Endothelial cell of umbilical vein (primary cell): ENCODE measurements around the gene SETD1A. TPM values are rescaled to one million over a fixed set of nuclear protein-coding genes. Genes with fewer than 3 reads are reported as not detected.

Experiments
- BruUV-seq: library from RNA; stranded (reverse); fragments of 400-500 nt; replicated peaks from 2 replicates; lab custom pipeline; 2021; lab: Mats Ljungman, UMichigan
- CTCF ChIA-PET: fragments of 300-600, 350-600 bp; sonication (Branson Sonifier 250); formaldehyde crosslinking; loops from one replicate; lab custom pipeline; 2021; ENCODE audit warnings: antibody characterized with exemption, inconsistent platforms; lab: Charles Lee
- POLR2A ChIA-PET: fragments of 300-600, 350-600 bp; sonication (Branson Sonifier 250); formaldehyde crosslinking; loops from one replicate; lab custom pipeline; 2021; ENCODE audit warnings: antibody characterized with exemption, inconsistent platforms; lab: Charles Lee
- DNase-seq: peaks from one replicate; pipeline ENCODE4 v3.0.0-alpha.2; 2011; ENCODE audit warnings: low read depth, low spot score
- FAIRE-seq: peaks from 2 replicates; lab custom pipeline; 2011; peaks lifted over from hg19 to GRCh38; lab: Jason Lieb, UNC
- H2AFZ ChIP-seq: 2 replicates; pipeline ENCODE4 v1.6.0; 2012; ENCODE audit warnings: low read depth, low read length, control low read depth, inconsistent platforms
- H3K27ac ChIP-seq: 2 replicates; pipeline ENCODE4 v1.5.1; 2011; ENCODE audit warnings: low read depth, mild to moderate bottlenecking, control low read depth, low read length, moderate library complexity; ENCODE audit not compliant: insufficient read depth
- H3K27me3 ChIP-seq, 2 experiments: 2 replicates each; pipeline versions ENCODE4 v1.6.0 to v1.6.1; 2011; ENCODE audit warnings: low read length in 2 of 2, mixed read lengths in 1 of 2; ENCODE audit not compliant: control insufficient read depth in 2 of 2, insufficient read depth in 2 of 2
- H3K36me3 ChIP-seq, 2 experiments: 2 replicates in 1 of 2; 3 replicates in 1 of 2; pipeline ENCODE4 v1.5.1; 2011; ENCODE audit warnings: low read length in 2 of 2, mild to moderate bottlenecking in 1 of 2, moderate library complexity in 1 of 2; ENCODE audit not compliant: control insufficient read depth in 2 of 2, insufficient read depth in 2 of 2; ENCODE audit errors: extremely low read depth in 1 of 2
- H3K4me1 ChIP-seq: 3 replicates; pipeline ENCODE4 v1.5.1; 2011; ENCODE audit warnings: mild to moderate bottlenecking, low read length; ENCODE audit not compliant: control insufficient read depth, insufficient read depth; ENCODE audit errors: extremely low read depth
- H3K4me2 ChIP-seq: 2 replicates; pipeline ENCODE4 v1.6.1; 2011; ENCODE audit warnings: low read length, control low read depth, mixed read lengths; ENCODE audit not compliant: insufficient read depth
- H3K4me3 ChIP-seq, 3 experiments: fragments of 200-600 bp in 1 of 3; sonication (generic), shearing (Covaris generic) in 1 of 3; replicated peaks in 1 of 3; 2 replicates each; pipeline ENCODE4 v1.5.1; 2011 to 2016; ENCODE audit warnings: control low read depth in 3 of 3, low read length in 3 of 3, mild to moderate bottlenecking in 2 of 3, inconsistent platforms in 1 of 3, low read depth in 1 of 3, moderate library complexity in 1 of 3; ENCODE audit not compliant: insufficient read depth in 1 of 3
- H3K79me2 ChIP-seq: 2 replicates; pipeline ENCODE4 v1.6.0; 2012; ENCODE audit warnings: low read length, inconsistent platforms; ENCODE audit not compliant: control insufficient read depth, insufficient read depth
- H3K9ac ChIP-seq: replicated peaks from 2 replicates; pipeline ENCODE3; 2011; ENCODE audit warnings: low read length, control low read depth; ENCODE audit not compliant: insufficient read depth; ENCODE audit errors: extremely low read depth
- H3K9me1 ChIP-seq: replicated peaks from 3 replicates; pipeline ENCODE4 v1.6.0; 2011; ENCODE audit warnings: mild to moderate bottlenecking, low read length; ENCODE audit not compliant: control insufficient read depth, insufficient read depth; ENCODE audit errors: extremely low read depth
- H3K9me3 ChIP-seq: replicated peaks from 2 replicates; pipeline ENCODE4 v1.5.1; 2012; ENCODE audit warnings: low read length, inconsistent platforms; ENCODE audit not compliant: control insufficient read depth, insufficient read depth
- H4K20me1 ChIP-seq: replicated peaks from 2 replicates; pipeline ENCODE3; 2011; ENCODE audit warnings: mild to moderate bottlenecking, low read length; ENCODE audit not compliant: control insufficient read depth, insufficient read depth; ENCODE audit errors: extremely low read depth
- EZH2 ChIP-seq: IDR thresholded peaks from 2 replicates; pipeline ENCODE4 v1.6.1; 2012; ENCODE audit warnings: borderline replicate concordance, low read depth, mild to moderate bottlenecking, moderate library complexity, low read length, inconsistent platforms; ENCODE audit not compliant: severe bottlenecking
- FOS ChIP-seq: IDR thresholded peaks from 2 replicates; pipeline ENCODE4 v1.6.1; 2011; ENCODE audit warnings: mild to moderate bottlenecking, low read length, moderate library complexity, borderline replicate concordance; ENCODE audit not compliant: insufficient read depth
- GATA2 ChIP-seq: IDR thresholded peaks from 2 replicates; pipeline ENCODE4 v1.7.0; 2011; ENCODE audit warnings: low read depth, mild to moderate bottlenecking, moderate library complexity, mixed read lengths, low read length; ENCODE audit not compliant: insufficient read length, insufficient read depth
- JUN ChIP-seq: IDR thresholded peaks from 2 replicates; pipeline ENCODE4 v1.6.1; 2011; ENCODE audit warnings: borderline replicate concordance, low read depth; ENCODE audit not compliant: insufficient read length, insufficient read depth
- MYC ChIP-seq: IDR thresholded peaks from one replicate; pipeline ENCODE4 v1.6.1; 2011; ENCODE audit warnings: mild to moderate bottlenecking, low read depth, low read length
- POLR2A ChIP-seq: IDR thresholded peaks from 2 replicates; pipeline ENCODE4 v1.6.1; 2012; ENCODE audit warnings: low read depth, mild to moderate bottlenecking, control low read depth, low read length
- POLR2AphosphoS5 ChIP-seq: IDR thresholded peaks from 2 replicates; pipeline ENCODE4 v1.6.1; 2012; ENCODE audit warnings: low read depth, mild to moderate bottlenecking, control low read depth, low read length, moderate library complexity; ENCODE audit not compliant: insufficient read depth
- dilution Hi-C: fragments of 300-500 bp; cut with MboI; formaldehyde crosslinking; loops from one replicate; pipeline ENCODE4 v1.15.0; 2019; ENCODE audit warnings: low sequenced_read_pairs; ENCODE audit not compliant: extremely low pct_ligation_motif_present
- intact Hi-C: fragments of 100-400 bp; cut with micrococcal nuclease; formaldehyde crosslinking; loops from one replicate; pipeline ENCODE4 v1.10.0; 2022
- polyA plus RNA-seq, 4 experiments: library from polyadenylated mRNA; depleted of rRNA in 3 of 4; stranded (reverse) in 3 of 4; unstranded in 1 of 4; fragments of >200 nt; gene quantifications; 2 replicates each; pipeline versions ENCODE4 v1.2.1 to v1.2.3, GENCODE V29; 2011 to 2012; ENCODE audit warnings: missing spikeins in 1 of 4
- total RNA-seq: library from RNA; stranded (reverse); gene quantifications from 2 replicates; pipeline ENCODE4 v1.2.3, GENCODE V29; 2021
- TF ChIP-seq, protein P1 (sequence below), 2 donors: IDR thresholded peaks; 1 replicate in 1 of 2; 2 replicates in 1 of 2; pipeline ENCODE4 v1.5.1; 2011; ENCODE audit warnings: low read length in 2 of 2, mild to moderate bottlenecking in 2 of 2, moderate library complexity in 2 of 2, control low read depth in 1 of 2, inconsistent platforms in 1 of 2, low read depth in 1 of 2; ENCODE audit not compliant: insufficient read depth in 1 of 2; ENCODE audit errors: extremely low read depth in 1 of 2
- TF ChIP-seq, protein P2 (sequence below): IDR thresholded peaks from 2 replicates; pipeline ENCODE4 v1.6.1; 2011; ENCODE audit not compliant: insufficient read depth, insufficient read length

Gene SETD1A
- total and polyA plus RNA-seq, 2 donors (not counting 3 experiments of a cell fraction or from before 2014, with no cell fraction given), result 3.5 to 21.3 TPM

DNA sequence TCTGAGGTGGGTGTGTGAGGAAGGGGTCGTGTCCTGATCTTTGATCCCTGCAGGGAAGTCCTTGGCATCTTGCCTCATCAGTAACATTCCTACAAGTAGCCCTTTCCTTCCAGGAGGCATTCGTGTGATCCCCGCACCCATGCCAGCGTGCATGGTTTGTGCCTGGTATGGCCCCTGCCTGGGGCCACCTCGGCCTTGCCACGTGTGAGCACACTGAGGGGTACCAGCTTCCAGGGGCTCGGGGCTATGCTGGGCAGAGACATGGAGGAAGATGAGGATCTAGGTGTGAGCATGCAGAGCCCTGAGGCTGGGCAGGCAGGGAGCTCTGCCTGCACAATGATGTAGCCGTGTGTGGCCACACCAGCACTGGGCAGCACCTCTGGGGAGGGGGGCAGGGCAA, 33.5 kb downstream of the SETD1A start:
- Histone ChIP-seq H3K9ac (no peak overlapping the region), H3K4me3 (no peak overlapping the region), H3K27me3 (no peaks in the 10 kb centered on the region), H3K27ac (no peak overlapping the region), H3K9me1 (no peaks in the 10 kb centered on the region), H3K36me3 (no peaks in the 10 kb centered on the region), H3K4me1 (no peaks in the 10 kb centered on the region), H3K79me2 (no peaks in the 10 kb centered on the region), H2AFZ (no peak overlapping the region), H3K9me3 (no peaks in the 10 kb centered on the region), H3K4me2 (no peak overlapping the region), H4K20me1 (no peaks in the 10 kb centered on the region)
- FAIRE-seq, result no peak
- DNase-seq, result no peak
- TF ChIP-seq POLR2A, result no peak
- no peak for TF ChIP-seq FOS
- TF ChIP-seq JUN, result no peak
- no peak for TF ChIP-seq MYC
- TF ChIP-seq, protein P1, sequence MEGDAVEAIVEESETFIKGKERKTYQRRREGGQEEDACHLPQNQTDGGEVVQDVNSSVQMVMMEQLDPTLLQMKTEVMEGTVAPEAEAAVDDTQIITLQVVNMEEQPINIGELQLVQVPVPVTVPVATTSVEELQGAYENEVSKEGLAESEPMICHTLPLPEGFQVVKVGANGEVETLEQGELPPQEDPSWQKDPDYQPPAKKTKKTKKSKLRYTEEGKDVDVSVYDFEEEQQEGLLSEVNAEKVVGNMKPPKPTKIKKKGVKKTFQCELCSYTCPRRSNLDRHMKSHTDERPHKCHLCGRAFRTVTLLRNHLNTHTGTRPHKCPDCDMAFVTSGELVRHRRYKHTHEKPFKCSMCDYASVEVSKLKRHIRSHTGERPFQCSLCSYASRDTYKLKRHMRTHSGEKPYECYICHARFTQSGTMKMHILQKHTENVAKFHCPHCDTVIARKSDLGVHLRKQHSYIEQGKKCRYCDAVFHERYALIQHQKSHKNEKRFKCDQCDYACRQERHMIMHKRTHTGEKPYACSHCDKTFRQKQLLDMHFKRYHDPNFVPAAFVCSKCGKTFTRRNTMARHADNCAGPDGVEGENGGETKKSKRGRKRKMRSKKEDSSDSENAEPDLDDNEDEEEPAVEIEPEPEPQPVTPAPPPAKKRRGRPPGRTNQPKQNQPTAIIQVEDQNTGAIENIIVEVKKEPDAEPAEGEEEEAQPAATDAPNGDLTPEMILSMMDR (IDR thresholded peaks at IDR 0.05; ENCODE audit: extremely low read depth in 1 of 2, insufficient read depth in 1 of 2, low read depth in 1 of 2, low read length in 2 of 2), result no peak
- no peak for TF ChIP-seq GATA2
- TF ChIP-seq POLR2AphosphoS5, result no peak
- TF ChIP-seq EZH2, result no peak
- TF ChIP-seq, protein P2, sequence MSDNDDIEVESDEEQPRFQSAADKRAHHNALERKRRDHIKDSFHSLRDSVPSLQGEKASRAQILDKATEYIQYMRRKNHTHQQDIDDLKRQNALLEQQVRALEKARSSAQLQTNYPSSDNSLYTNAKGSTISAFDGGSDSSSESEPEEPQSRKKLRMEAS, result no peak
- intact Hi-C loops, result no loop called here
- ChIA-PET CTCF (no interaction called here), POLR2A (no interaction called here)
- dilution Hi-C loops, result no loop called here
- BruUV-seq, result no TSS peak
